ENCODE measurements around the gene SERPINE1.

The SERPINE1 gene

GRCh38 chr7:101121991-101122932 lies 4.6 kb upstream of the SERPINE1 start:
- no peak for TF ChIP-seq CTCF (IDR thresholded peaks at IDR 0.05; ENCODE audit: low read depth, low read length)
- no peaks in the 10 kb centered on the region for H3K9me3 ChIP-seq
- no peaks in the 10 kb centered on the region for H3K36me3 ChIP-seq
- H3K27me3 ChIP-seq = no peaks in the 10 kb centered on the region
- no peak for DNase-seq
- peaks cover 13% of the 10 kb centered on the region for H3K4me1 ChIP-seq
- H3K4me3 ChIP-seq (ENCODE audit: low read depth, low read length) = no peak overlapping the region

GRCh38 chr7:101122933-101123702 lies 3.8 kb upstream of the SERPINE1 start:
- Histone ChIP-seq H3K4me3 (ENCODE audit: low read depth, low read length) (no peak overlapping the region), H3K4me1 (peaks cover 13% of the 10 kb centered on the region), H3K36me3 (no peaks in the 10 kb centered on the region), H3K27me3 (no peaks in the 10 kb centered on the region), H3K9me3 (no peaks in the 10 kb centered on the region)
- no peak for DNase-seq
- no peak for TF ChIP-seq CTCF (IDR thresholded peaks at IDR 0.05; ENCODE audit: low read depth, low read length)

- H3K27me3 ChIP-seq = no peaks in the 10 kb centered on the region
- H3K9me3 ChIP-seq = no peaks in the 10 kb centered on the region
- no peak for TF ChIP-seq CTCF (IDR thresholded peaks at IDR 0.05; ENCODE audit: low read depth, low read length)
- H3K36me3 ChIP-seq = no peaks in the 10 kb centered on the region
- no peak for DNase-seq
- H3K4me3 ChIP-seq (ENCODE audit: low read depth, low read length) = no peak overlapping the region
- H3K4me1 ChIP-seq = peaks cover 13% of the 10 kb centered on the region
Observed at GRCh38 chr7:101123703-101124068, 3.2 kb upstream of the SERPINE1 start.

GRCh38 chr7:101124376-101125056 lies 2.4 kb upstream of the SERPINE1 start:
- Histone ChIP-seq H3K36me3 (no peaks in the 10 kb centered on the region), H3K4me3 (ENCODE audit: low read depth, low read length) (no peak overlapping the region), H3K9me3 (no peaks in the 10 kb centered on the region), H3K4me1 (peaks cover 13% of the 10 kb centered on the region), H3K27me3 (no peaks in the 10 kb centered on the region)
- no peak for TF ChIP-seq CTCF (IDR thresholded peaks at IDR 0.05; ENCODE audit: low read depth, low read length)
- DNase-seq = no peak

- Histone ChIP-seq H3K4me1 (peaks cover 13% of the 10 kb centered on the region), H3K9me3 (no peaks in the 10 kb centered on the region), H3K27me3 (no peaks in the 10 kb centered on the region), H3K4me3 (ENCODE audit: low read depth, low read length) (peak overlapping the region; percentile 21), H3K36me3 (no peaks in the 10 kb centered on the region)
- peak; percentile 55 for DNase-seq
- no peak for TF ChIP-seq CTCF (IDR thresholded peaks at IDR 0.05; ENCODE audit: low read depth, low read length)
Observed at GRCh38 chr7:101125989-101126650, 784 bp upstream of the SERPINE1 start.
